K562 (cell line): Measurements from ENCODE around the gene SET. TPM values are rescaled to one million over a fixed set of nuclear protein-coding genes. Genes with fewer than 3 reads are reported as not detected.

Experiments used
- AFF1 ChIP-seq, 2 experiments: fragments of 450-650 bp; IDR thresholded peaks; 2 replicates each; pipeline ENCODE4 v1.6.1; 2018; ENCODE audit warnings: mild to moderate bottlenecking in 2 of 2, low read depth in 1 of 2; ENCODE audit not compliant: partially characterized antibody in 2 of 2
- CXXC5 ChIP-seq: fragments of 250-450 bp; sonication (Bioruptor Pico); IDR thresholded peaks from 2 replicates; pipeline ENCODE4 v1.8.0; 2022; ENCODE audit warnings: inconsistent platforms, mild to moderate bottlenecking, moderate library complexity
- DDX20 ChIP-seq: fragments of 450-650 bp; IDR thresholded peaks from 2 replicates; pipeline ENCODE4 v1.6.1; 2016; ENCODE audit warnings: missing genetic modification characterization, low read depth, mild to moderate bottlenecking, missing compliant biosample characterization, moderate library complexity
- IRF9 ChIP-seq: fragments of 450-650 bp; IDR thresholded peaks from 2 replicates; pipeline ENCODE4 v1.6.1; 2016; ENCODE audit warnings: missing biosample characterization, missing genetic modification characterization
- KLF13 ChIP-seq: fragments of 450-650 bp; IDR thresholded peaks from 2 replicates; pipeline ENCODE4 v1.6.1; 2016; ENCODE audit warnings: missing genetic modification characterization, low read depth, mild to moderate bottlenecking, missing compliant biosample characterization, moderate library complexity, borderline replicate concordance
- MGA ChIP-seq: fragments of 450-650 bp; IDR thresholded peaks from 2 replicates; pipeline ENCODE4 v1.6.1; 2016; ENCODE audit warnings: mild to moderate bottlenecking, moderate library complexity
- NFIC ChIP-seq: fragments of 450-650 bp; IDR thresholded peaks from 2 replicates; pipeline ENCODE4 v1.6.1; 2017; ENCODE audit warnings: mild to moderate bottlenecking, inconsistent platforms
- RNF2 ChIP-seq: sonication (generic); IDR thresholded peaks from 2 replicates; pipeline ENCODE4 v1.6.1; 2016
- SRSF3 ChIP-seq: fragments of 200-400 bp; formaldehyde crosslinking; IDR thresholded peaks from 2 replicates; pipeline ENCODE4 v1.6.1; 2016; ENCODE audit warnings: mild to moderate bottlenecking, low read length, moderate library complexity; ENCODE audit not compliant: insufficient read depth
- ZFX ChIP-seq: sonication (generic); formaldehyde crosslinking; IDR thresholded peaks from 2 replicates; pipeline ENCODE4 v1.8.0; 2022; ENCODE audit warnings: mild to moderate bottlenecking, missing genetic modification reagents, moderate library complexity
- polyA plus RNA-seq, 8 experiments: library from polyadenylated mRNA; depleted of rRNA in 4 of 8; stranded (reverse) in 5 of 8; unstranded in 3 of 8; fragments of >200 nt; fragmentation: Nextera tagmentation in 2 of 8; fragmentation: Illumina TruSeq in 1 of 8; extraction: Ambion mirVana in 2 of 8; extraction: Trizol in 1 of 8; gene quantifications; 2 replicates each; pipeline versions ENCODE4 v1.2.1 to v1.2.3, GENCODE V29; 2011 to 2014; ENCODE audit warnings: inconsistent platforms in 1 of 8, missing spikeins in 1 of 8
- total RNA-seq, 7 experiments: library from RNA; depleted of rRNA in 6 of 7; stranded (reverse); fragments of >200 nt in 6 of 7; fragmentation: Illumina TruSeq in 2 of 7; extraction: Trizol in 2 of 7; gene quantifications; 2 replicates each; pipeline versions ENCODE4 v1.2.1 to v1.2.3, GENCODE V29; 2011 to 2021; ENCODE audit warnings: low replicate concordance in 1 of 7

SET gene
- total and polyA plus RNA-seq, 9 of the 15 experiments (the other 6 are each of a cell fraction or from before 2014, with no cell fraction given) = 404 to 1,447 (median 907) TPM

GRCh38 chr9:128702445-128702948, 13.5 kb downstream of the SET start, which contains the start of gene PKN3 (continued):
- TF ChIP-seq MGA (no peak), AFF1 (IDR thresholded peaks at IDR 0.05; ENCODE audit: low read depth in 1 of 2, partially characterized antibody in 2 of 2) (no peak), NFIC (peak; percentile 35), DDX20 (tag) (no peak), RNF2 (no peak), SRSF3 (no peak), ZFX (peak; percentile 82), KLF13 (tag) (0 out of 2 replicates have a peak, but pooled peaks have one; percentile 34), CXXC5 (CRISPR knock-in tag) (peak; percentile 78), IRF9 (tag) (no peak)
